Fibroblast of skin of back (primary cell): ENCODE measurements around the gene ZPBP2. TPM values are rescaled to one million over a fixed set of nuclear protein-coding genes. Genes with fewer than 3 reads are reported as not detected.
"Not testable (repeated sequence)": the region's sequence is repeated elsewhere in the genome, so short reads cannot be mapped to it uniquely, and the experiment has no call there.

ENCODE experiments used
- DNase-seq: peaks from one replicate; pipeline ENCODE4 v3.0.0-alpha.2; 2013
- polyA plus RNA-seq, 2 experiments: library from polyadenylated mRNA; unstranded; fragments of 120-200 nt; gene quantifications; one replicate each; pipeline ENCODE4 v1.2.1, GENCODE V29; 2013; ENCODE audit not compliant: insufficient read length in 2 of 2

ZPBP2 gene, protein sequence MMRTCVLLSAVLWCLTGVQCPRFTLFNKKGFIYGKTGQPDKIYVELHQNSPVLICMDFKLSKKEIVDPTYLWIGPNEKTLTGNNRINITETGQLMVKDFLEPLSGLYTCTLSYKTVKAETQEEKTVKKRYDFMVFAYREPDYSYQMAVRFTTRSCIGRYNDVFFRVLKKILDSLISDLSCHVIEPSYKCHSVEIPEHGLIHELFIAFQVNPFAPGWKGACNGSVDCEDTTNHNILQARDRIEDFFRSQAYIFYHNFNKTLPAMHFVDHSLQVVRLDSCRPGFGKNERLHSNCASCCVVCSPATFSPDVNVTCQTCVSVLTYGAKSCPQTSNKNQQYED
- polyA plus RNA-seq (2013, experiment 1 of 2; ENCODE audit: insufficient read length): not detected
- polyA plus RNA-seq (2013, experiment 2 of 2; ENCODE audit: insufficient read length): not detected

DNA sequence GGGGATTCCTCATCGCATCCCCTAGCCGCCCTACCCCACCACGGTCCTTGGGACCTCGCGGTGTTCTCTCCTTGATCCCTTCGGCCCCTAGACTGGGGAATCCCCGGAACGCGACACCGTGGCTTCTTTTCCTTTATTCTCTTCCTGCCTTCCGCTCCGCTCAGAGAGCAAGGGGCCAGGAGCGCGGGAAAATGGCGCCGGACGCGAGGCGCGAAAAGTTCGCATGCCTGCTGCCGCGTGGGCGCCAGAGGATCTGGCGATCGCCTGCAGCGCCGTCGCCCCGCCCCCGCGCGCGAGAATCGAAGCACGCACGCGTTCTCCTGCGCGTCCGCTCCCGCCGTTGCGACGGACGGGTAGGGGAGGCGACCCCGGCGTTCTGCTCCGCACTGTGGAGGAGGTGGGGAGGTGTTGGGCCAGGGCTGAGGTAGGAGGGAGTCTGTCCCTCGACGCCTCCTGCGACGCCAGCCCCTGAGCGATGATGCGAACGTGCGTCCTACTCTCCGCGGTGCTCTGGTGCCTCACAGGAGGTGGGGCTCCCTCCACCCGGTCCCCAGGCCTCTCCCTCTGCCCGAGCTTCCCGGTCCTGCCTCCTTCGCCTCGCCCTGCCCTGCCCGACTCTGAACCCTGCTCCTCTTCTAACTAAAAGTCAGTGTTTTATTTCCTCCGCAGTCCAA is at the start of gene ZPBP2:
Gene ZPBP2, plus strand, starts transcription at position 323 of the 674 bp plus-strand sequence. Its CDS starts 153 bp downstream, at position 476.
- no peak for DNase-seq

- no peak for DNase-seq
Measured at GRCh38 chr17:39818358-39819000, 49.5 kb upstream of the ZPBP2 start.

GRCh38 chr17:39820541-39820940 is 47.5 kb upstream of the ZPBP2 start:
- no peak for DNase-seq

GRCh38 chr17:39820987-39821386 is 47.0 kb upstream of the ZPBP2 start:
- no peak for DNase-seq

GRCh38 chr17:39822051-39822451 is 46.0 kb upstream of the ZPBP2 start:
- DNase-seq: no peak

GRCh38 chr17:39823407-39824054 is 44.5 kb upstream of the ZPBP2 start:
- DNase-seq: no peak

- DNase-seq: no peak
Measured at GRCh38 chr17:39826334-39826733, 41.7 kb upstream of the ZPBP2 start.

GRCh38 chr17:39828443-39828842 is 39.6 kb upstream of the ZPBP2 start:
- no peak for DNase-seq

DNA sequence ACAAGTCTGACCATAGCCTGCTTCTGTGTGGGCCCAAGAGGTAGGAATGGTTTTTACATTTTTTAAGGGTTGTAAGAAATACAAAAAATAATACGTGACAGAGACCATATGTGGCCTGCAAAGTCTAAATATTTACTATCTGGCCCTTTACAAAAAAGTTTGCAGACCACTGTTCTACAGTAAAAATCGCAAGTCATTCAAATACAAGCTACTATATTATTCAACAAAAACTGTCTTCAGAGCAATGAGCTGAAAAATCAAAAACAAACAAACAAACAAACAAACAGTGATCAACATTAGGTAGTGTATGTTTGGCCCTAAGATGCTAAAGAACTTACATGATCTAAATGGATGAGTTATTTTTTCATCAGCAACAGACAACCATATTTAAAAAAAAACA is 36.4 kb upstream of the ZPBP2 start:
- no peak for DNase-seq

DNA sequence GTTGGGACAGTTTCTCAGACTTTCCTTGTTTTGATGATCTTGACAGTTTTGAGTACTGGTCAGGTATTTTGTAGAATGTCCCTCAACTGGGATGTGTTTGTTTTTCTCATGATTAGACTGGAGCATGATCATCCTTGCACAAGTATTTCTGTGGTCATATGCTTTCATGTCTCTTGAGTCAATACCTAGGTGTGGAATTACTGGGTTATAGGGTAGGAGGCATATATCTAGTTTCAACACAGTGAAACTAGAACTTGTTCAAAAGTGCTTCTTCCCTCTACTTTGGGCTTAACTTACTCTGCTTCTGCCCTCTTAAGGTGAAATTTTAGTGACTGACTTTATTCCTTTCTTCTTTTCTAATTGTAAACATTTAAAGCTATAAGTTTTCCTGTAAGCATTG is 34.0 kb upstream of the ZPBP2 start:
- no peak for DNase-seq

- no peak for DNase-seq
Measured at GRCh38 chr17:39835038-39835786, 32.8 kb upstream of the ZPBP2 start.

- DNase-seq: no peak
Measured at GRCh38 chr17:39836117-39836516, 31.9 kb upstream of the ZPBP2 start.

GRCh38 chr17:39838057-39838456 is 29.9 kb upstream of the ZPBP2 start:
- no peak for DNase-seq

- DNase-seq: no peak
Measured at GRCh38 chr17:39838784-39839183, 29.2 kb upstream of the ZPBP2 start.

DNA sequence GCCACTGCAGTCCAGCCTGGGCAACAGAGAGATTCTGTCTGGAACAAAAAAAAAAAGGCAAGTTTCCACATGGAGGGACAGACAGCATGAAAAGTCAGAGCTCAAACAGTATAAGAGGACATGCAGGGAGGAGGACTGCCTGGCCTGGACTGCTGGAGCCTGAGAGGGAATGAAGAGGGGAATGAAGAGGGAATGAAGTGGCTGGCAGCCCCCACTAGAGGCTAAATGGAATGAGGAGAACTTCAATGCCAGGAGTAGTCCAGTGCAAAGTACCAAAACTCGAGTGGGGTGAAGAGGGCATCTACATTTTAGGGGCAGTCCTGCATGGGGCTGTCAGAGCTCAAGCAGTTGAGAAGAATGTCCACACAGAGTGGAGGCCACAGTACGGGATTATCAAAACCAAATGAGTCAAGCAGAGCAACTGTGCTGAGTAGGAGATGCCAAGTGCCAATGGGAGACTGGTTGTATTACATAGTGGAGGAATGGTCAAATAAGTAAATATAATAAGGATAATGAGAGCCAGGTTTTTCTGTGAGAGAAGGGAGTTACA is 26.8 kb upstream of the ZPBP2 start:
- no peak for DNase-seq

DNA sequence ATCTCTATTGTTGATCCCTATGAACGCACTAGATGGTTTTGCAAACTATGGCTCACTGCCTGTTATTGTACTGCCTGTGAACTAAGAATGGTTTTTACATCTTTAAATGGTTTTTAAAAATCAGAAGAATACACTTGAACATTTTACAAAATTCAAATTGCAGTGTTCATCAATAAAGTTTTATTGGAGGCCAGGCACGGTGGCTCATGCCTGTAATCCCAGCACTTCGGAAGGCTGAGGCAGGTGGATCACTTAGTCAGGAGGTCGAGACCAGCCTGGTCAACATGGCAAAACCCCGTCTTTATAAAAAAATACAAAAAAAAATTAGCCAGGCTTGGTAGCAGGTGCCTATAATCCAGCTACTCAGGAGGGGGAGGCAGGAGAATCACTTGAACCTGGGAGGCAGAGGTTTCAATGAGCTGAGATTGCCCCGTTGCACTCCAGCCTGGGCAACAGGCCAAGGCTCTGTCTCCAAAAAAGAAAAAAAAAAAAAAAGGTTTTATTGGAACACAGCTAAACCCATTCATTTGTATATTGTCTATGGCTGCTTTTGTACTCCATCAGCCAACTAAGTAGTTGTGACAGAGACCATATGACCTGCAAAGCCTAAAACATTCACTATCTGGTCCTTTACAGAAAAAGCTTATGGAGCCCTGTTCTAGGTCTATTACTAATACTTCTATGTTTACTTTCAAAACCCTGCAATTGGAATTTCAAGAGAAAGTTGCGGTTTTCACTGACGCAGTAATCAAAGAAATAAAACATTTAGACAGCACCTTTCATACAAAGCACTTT is 22.8 kb upstream of the ZPBP2 start:
- no peak for DNase-seq

DNA sequence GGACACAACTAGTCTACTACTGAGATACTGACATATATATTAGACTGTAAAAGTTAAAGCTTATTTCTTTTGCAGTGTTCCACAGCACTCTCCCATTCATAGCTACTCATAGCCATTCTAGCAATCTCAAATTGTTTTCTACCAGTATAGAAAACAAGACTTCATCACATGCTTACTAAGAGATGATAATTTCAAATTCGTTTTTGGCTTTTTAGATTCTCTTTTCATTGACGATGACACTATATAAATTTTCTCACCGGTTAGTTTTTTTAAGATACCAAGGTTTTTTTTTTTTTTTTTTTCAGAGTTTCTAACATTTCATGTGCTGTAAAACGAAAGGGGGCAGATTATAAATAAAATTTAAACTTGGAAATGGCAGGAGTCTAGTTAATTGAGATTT is 21.8 kb upstream of the ZPBP2 start:
- DNase-seq: no peak

DNA sequence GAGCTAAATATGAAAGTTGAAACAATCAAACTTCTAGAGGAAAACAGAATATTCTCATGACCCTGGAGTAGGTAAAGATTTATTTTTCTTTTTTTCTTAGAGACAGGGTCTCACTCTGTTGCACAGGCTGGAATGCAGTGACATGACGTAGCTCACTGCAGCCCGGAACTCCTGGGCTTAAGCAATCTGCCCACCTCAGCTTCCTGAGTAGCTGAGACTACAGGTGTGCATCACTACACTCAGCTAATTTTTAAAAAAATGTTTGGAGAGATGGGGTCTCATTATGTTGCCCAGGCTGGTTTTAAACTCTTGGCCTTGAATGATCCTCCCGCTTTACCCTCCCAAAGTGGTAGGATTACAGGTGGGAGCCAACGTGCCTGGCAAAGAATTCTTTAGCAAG is 19.4 kb upstream of the ZPBP2 start:
- DNase-seq: no peak

GRCh38 chr17:39850186-39850585 is 17.8 kb upstream of the ZPBP2 start:
- DNase-seq: not testable (repeated sequence)

GRCh38 chr17:39852239-39852638 is 15.8 kb upstream of the ZPBP2 start:
- DNase-seq: no peak

GRCh38 chr17:39854909-39855308 is 13.1 kb upstream of the ZPBP2 start:
- no peak for DNase-seq
